Chondrocyte (in vitro differentiated cells): Measurements from ENCODE around the gene SOAT2. TPM values are rescaled to one million over a fixed set of nuclear protein-coding genes. Genes with fewer than 3 reads are reported as not detected.

Experiments
- DNase-seq: peaks from one replicate; pipeline ENCODE4 v3.0.0; 2021; ENCODE audit warnings: mixed read lengths, low spot score
- H3K27ac Mint-ChIP-seq: one replicate; pipeline ENCODE4 v1.8.0; 2021; ENCODE audit warnings: mild to moderate bottlenecking, moderate library complexity, mixed read lengths; ENCODE audit not compliant: unreplicated experiment
- H3K27me3 Mint-ChIP-seq: 2 replicates; pipeline ENCODE4 v1.8.0; 2021; ENCODE audit warnings: low read depth, mixed read lengths
- H3K36me3 Mint-ChIP-seq: 2 replicates; pipeline ENCODE4 v1.8.0; 2021; ENCODE audit warnings: low read depth, mixed read lengths
- H3K4me1 Mint-ChIP-seq: 2 replicates; pipeline ENCODE4 v1.8.0; 2021; ENCODE audit warnings: low read depth, mild to moderate bottlenecking, mixed read lengths
- H3K4me3 Mint-ChIP-seq: one replicate; pipeline ENCODE4 v1.8.0; 2021; ENCODE audit warnings: mild to moderate bottlenecking, moderate library complexity, mixed read lengths; ENCODE audit not compliant: unreplicated experiment
- H3K9me3 Mint-ChIP-seq: 2 replicates; pipeline ENCODE4 v1.8.0; 2021; ENCODE audit warnings: low read depth, mixed read lengths
- total RNA-seq: library from RNA; stranded (reverse); gene quantifications from 3 replicates; pipeline ENCODE4 v1.2.1, GENCODE V29; 2021
- TF ChIP-seq, protein P1 (sequence below): fragments of 200-600 bp; sonication (generic); IDR thresholded peaks from 2 replicates; pipeline ENCODE4 v1.5.0; 2021; ENCODE audit warnings: antibody characterized with exemption, mild to moderate bottlenecking, moderate library complexity

SOAT2 gene
- total RNA-seq, 1 donor from 2014 or later = not detected

DNA sequence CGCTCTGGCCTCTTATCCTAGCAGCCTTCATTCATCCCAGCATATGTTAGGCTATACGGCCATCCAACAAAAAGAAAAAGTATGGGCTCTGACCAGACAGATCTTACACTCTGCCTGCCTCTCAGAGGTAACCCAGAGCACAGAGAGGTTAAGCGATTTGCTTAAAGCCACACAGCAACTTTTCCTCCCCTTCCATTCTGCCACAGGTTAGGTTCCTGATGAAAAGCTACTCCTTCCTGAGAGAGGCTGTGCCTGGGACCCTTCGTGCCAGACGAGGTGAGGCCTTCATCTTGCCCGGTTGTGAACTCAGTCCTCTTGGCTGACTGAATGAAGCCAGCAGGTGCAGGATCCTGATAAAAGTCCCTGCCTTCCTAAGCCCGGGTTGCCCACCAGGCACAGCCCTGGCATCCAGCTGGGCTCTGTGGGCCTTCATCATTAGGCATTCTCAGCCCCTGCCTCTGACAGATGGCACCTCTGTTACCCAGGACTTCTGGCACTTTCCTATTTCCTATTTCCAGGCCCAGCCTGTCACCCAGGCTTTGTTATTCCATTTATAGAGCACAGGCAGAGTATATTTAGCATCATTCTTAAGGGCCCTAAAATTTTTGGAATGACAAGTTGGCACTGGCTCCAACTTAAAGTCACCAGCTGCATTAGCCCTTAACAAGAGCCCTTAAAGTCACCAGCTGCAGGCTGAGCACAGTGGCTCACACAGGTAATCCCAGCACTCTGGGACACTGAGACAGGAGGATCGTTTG, 12.8 kb downstream of the SOAT2 start:
- Mint-ChIP-seq H3K4me1 (peaks cover 13% of the 10 kb centered on the region), H3K4me3 (no peak overlapping the region), H3K36me3 (no peaks in the 10 kb centered on the region), H3K27ac (peak overlapping the region; percentile 54), H3K9me3 (no peaks in the 10 kb centered on the region), H3K27me3 (no peaks in the 10 kb centered on the region)
- DNase-seq = no peak
- TF ChIP-seq, protein P1, sequence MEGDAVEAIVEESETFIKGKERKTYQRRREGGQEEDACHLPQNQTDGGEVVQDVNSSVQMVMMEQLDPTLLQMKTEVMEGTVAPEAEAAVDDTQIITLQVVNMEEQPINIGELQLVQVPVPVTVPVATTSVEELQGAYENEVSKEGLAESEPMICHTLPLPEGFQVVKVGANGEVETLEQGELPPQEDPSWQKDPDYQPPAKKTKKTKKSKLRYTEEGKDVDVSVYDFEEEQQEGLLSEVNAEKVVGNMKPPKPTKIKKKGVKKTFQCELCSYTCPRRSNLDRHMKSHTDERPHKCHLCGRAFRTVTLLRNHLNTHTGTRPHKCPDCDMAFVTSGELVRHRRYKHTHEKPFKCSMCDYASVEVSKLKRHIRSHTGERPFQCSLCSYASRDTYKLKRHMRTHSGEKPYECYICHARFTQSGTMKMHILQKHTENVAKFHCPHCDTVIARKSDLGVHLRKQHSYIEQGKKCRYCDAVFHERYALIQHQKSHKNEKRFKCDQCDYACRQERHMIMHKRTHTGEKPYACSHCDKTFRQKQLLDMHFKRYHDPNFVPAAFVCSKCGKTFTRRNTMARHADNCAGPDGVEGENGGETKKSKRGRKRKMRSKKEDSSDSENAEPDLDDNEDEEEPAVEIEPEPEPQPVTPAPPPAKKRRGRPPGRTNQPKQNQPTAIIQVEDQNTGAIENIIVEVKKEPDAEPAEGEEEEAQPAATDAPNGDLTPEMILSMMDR = no peak

DNA sequence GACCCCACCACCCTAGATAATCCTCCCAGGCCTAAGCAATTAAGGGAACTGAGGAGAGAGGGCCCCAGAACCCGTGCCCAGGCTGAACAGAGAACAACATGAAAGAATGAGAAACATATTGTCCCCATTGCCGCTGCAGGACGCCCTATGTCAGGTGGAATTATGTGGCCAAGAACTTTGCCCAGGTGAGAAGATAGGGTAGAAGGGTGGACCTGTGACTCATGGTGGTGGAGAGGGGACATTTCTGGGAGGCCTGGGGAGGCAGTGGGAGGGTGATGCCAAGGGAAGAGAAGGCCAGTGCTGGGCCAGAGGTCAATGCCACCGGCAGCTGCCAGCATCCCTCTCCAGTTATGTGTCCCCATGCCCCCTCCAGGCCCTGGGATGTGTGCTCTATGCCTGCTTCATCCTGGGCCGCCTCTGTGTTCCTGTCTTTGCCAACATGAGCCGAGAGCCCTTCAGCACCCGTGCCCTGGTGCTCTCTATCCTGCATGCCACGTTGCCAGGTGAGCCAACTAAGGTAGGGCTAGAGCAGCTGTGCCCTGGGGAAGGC, 15.5 kb downstream of the SOAT2 start:
- H3K9me3 Mint-ChIP-seq = no peaks in the 10 kb centered on the region
- TF ChIP-seq, protein P1 = no peak
- H3K4me1 Mint-ChIP-seq = peaks cover 18% of the 10 kb centered on the region
- no peak for DNase-seq
- no peak overlapping the region for H3K27ac Mint-ChIP-seq
- no peaks in the 10 kb centered on the region for H3K27me3 Mint-ChIP-seq
- no peak overlapping the region for H3K4me3 Mint-ChIP-seq
- no peaks in the 10 kb centered on the region for H3K36me3 Mint-ChIP-seq

- no peak for DNase-seq
Observed at GRCh38 chr12:53120685-53121525, 17.6 kb downstream of the SOAT2 start.

GRCh38 chr12:53122961-53123468, 19.7 kb downstream of the SOAT2 start:
- H3K9me3 Mint-ChIP-seq = no peaks in the 10 kb centered on the region
- TF ChIP-seq, protein P1 = no peak
- H3K27me3 Mint-ChIP-seq = peaks cover 7% of the 10 kb centered on the region
- no peak overlapping the region for H3K27ac Mint-ChIP-seq
- H3K4me1 Mint-ChIP-seq = peaks cover 5% of the 10 kb centered on the region
- no peak overlapping the region for H3K4me3 Mint-ChIP-seq
- no peaks in the 10 kb centered on the region for H3K36me3 Mint-ChIP-seq
- DNase-seq = no peak

More at GRCh38 chr12:53120685-53121525, 17.6 kb downstream of the SOAT2 start:
- H3K9me3 Mint-ChIP-seq = no peaks in the 10 kb centered on the region
- H3K4me3 Mint-ChIP-seq = no peak overlapping the region
- TF ChIP-seq, protein P1 = no peak
- H3K36me3 Mint-ChIP-seq = no peaks in the 10 kb centered on the region
- no peak overlapping the region for H3K27ac Mint-ChIP-seq
- no peaks in the 10 kb centered on the region for H3K27me3 Mint-ChIP-seq
- H3K4me1 Mint-ChIP-seq = peaks cover 16% of the 10 kb centered on the region
